CD4-positive, alpha-beta memory T cell (primary cell): ENCODE data around the gene IDH1. TPM values are rescaled to one million over a fixed set of nuclear protein-coding genes. Genes with fewer than 3 reads are reported as not detected.
A peak's percentile ranks its signal among the peaks of the same experiment; 100 is the strongest.

Experiments
- CTCF ChIA-PET: fragments of 350-600 bp; sonication (Branson Sonifier 250); formaldehyde crosslinking; loops from one replicate; lab custom pipeline; 2021; ENCODE audit warnings: inconsistent platforms; ENCODE audit not compliant: partially characterized antibody; lab: Charles Lee
- POLR2A ChIA-PET: fragments of 350-600 bp; sonication (Branson Sonifier 250); formaldehyde crosslinking; loops from one replicate; lab custom pipeline; 2021; ENCODE audit not compliant: partially characterized antibody; lab: Charles Lee
- DNase-seq, 5 donors: peaks; one replicate each; pipeline versions ENCODE4 v3.0.0 to v3.0.0-alpha.2; 2020 to 2022; ENCODE audit warnings: mixed read lengths in 1 of 5
- H3K27ac ChIP-seq: one replicate; pipeline ENCODE4 v1.7.0; 2013; ENCODE audit warnings: low read depth, low read length
- H3K27me3 ChIP-seq: 2 replicates; pipeline ENCODE4 v1.7.0; 2013; ENCODE audit warnings: mild to moderate bottlenecking, low read length, moderate library complexity; ENCODE audit not compliant: insufficient read depth
- H3K36me3 ChIP-seq: 2 replicates; pipeline ENCODE4 v1.7.0; 2013; ENCODE audit warnings: mild to moderate bottlenecking, low read length, moderate library complexity; ENCODE audit not compliant: insufficient read depth
- H3K4me1 ChIP-seq: 2 replicates; pipeline ENCODE4 v1.7.0; 2013; ENCODE audit warnings: mild to moderate bottlenecking, low read length, moderate library complexity; ENCODE audit not compliant: insufficient read depth
- H3K4me3 ChIP-seq, 2 donors: one replicate each; pipeline ENCODE4 v1.7.0; 2013; ENCODE audit warnings: low read length in 2 of 2, mild to moderate bottlenecking in 1 of 2
- H3K9me3 ChIP-seq, 2 donors: one replicate each; pipeline ENCODE4 v1.7.0; 2013; ENCODE audit warnings: low read length in 2 of 2, control low read depth in 1 of 2; ENCODE audit not compliant: control insufficient read depth in 1 of 2
- H3K27ac Mint-ChIP-seq, 7 donors: one replicate each; pipeline ENCODE4 v1.8.0; 2020 to 2021; ENCODE audit warnings: mixed read lengths in 7 of 7, mild to moderate bottlenecking in 6 of 7, inconsistent platforms in 3 of 7, moderate library complexity in 3 of 7
- H3K27me3 Mint-ChIP-seq, 2 donors: one replicate each; pipeline ENCODE4 v1.8.0; 2020 to 2021; ENCODE audit warnings: mixed read lengths in 2 of 2
- H3K36me3 Mint-ChIP-seq, 2 donors: one replicate each; pipeline ENCODE4 v1.8.0; 2020 to 2021; ENCODE audit warnings: mixed read lengths in 2 of 2, inconsistent platforms in 1 of 2, mild to moderate bottlenecking in 1 of 2
- H3K4me1 Mint-ChIP-seq, 4 donors: one replicate each; pipeline ENCODE4 v1.8.0; 2020 to 2021; ENCODE audit warnings: mixed read lengths in 4 of 4, mild to moderate bottlenecking in 1 of 4
- H3K4me3 Mint-ChIP-seq, 8 donors: one replicate each; pipeline ENCODE4 v1.8.0; 2020 to 2021; ENCODE audit warnings: mixed read lengths in 8 of 8, mild to moderate bottlenecking in 7 of 8, moderate library complexity in 6 of 8, inconsistent platforms in 3 of 8
- H3K9me3 Mint-ChIP-seq, 8 donors: one replicate each; pipeline ENCODE4 v1.8.0; 2020 to 2021; ENCODE audit warnings: mixed read lengths in 8 of 8, mild to moderate bottlenecking in 5 of 8, inconsistent platforms in 3 of 8, moderate library complexity in 1 of 8
- intact Hi-C: fragments of 100-400 bp; cut with micrococcal nuclease; formaldehyde crosslinking; loops from one replicate; pipeline ENCODE4 v1.15.1; 2023
- polyA plus RNA-seq, 2 donors: library from polyadenylated mRNA; unstranded; fragments of 300-500 nt; fragmentation: Illumina TruSeq; gene quantifications; one replicate each; pipeline ENCODE4 v1.2.3, GENCODE V29; 2021
- total RNA-seq, 2 experiments: library from RNA; stranded (reverse); gene quantifications; one replicate each; pipeline ENCODE4 v1.2.3, GENCODE V29; 2021

The IDH1 gene
- total and polyA plus RNA-seq, 4 experiments from 2014 or later = 5.9 to 25.9 (median 15.8) TPM

- peaks cover 5 to 12% of the 10 kb centered on the region in 2 donors for H3K27me3 Mint-ChIP-seq
- Histone ChIP-seq H3K27me3 (no peaks in the 10 kb centered on the region), H3K4me3 (no peak overlapping the region), H3K27ac (no peak overlapping the region), H3K4me1 (no peaks in the 10 kb centered on the region), H3K36me3 (no peaks in the 10 kb centered on the region), H3K9me3 (no peaks in the 10 kb centered on the region)
- no peak overlapping the region for H3K4me3 Mint-ChIP-seq
- no peaks in the 10 kb centered on the region for H3K36me3 Mint-ChIP-seq
- peak overlapping the region in 1 of 7 donors; percentile 23 for H3K27ac Mint-ChIP-seq
- POLR2A ChIA-PET = no interaction called here
- intact Hi-C loops = no loop called here
- no peaks in the 10 kb centered on the region for H3K4me1 Mint-ChIP-seq
- CTCF ChIA-PET = interaction anchor here (3.6 kb wide), 1 partner anchor 11 kb away, joined by 19 read pairs; no protein-coding TSS in a partner anchor
- no peaks in the 10 kb centered on the region for H3K9me3 Mint-ChIP-seq
- no peak for DNase-seq
These were observed 68.4 kb downstream of the IDH1 start for GRCh38 chr2:208186465-208186864.

Other genes starting within 250 kb of the IDH1 start
- gene PLEKHM3, start 229.5 kb downstream of the IDH1 start, total RNA-seq = 10 to 100 TPM; 14.7 to 16.1 TPM
- gene PLEKHM3, start 229.5 kb downstream of the IDH1 start, polyA plus RNA-seq = 1 to 10 TPM; 2.9 to 3.9 TPM
- not detected for gene CRYGD, start 130.5 kb downstream of the IDH1 start, total RNA-seq
- not detected for gene CRYGD, start 130.5 kb downstream of the IDH1 start, polyA plus RNA-seq
- gene CRYGC, start 125.2 kb downstream of the IDH1 start, total RNA-seq = not detected
- gene CRYGC, start 125.2 kb downstream of the IDH1 start, polyA plus RNA-seq = not detected
- not detected for gene CRYGB, start 108.9 kb downstream of the IDH1 start, total RNA-seq
- not detected for gene CRYGB, start 108.9 kb downstream of the IDH1 start, polyA plus RNA-seq
- gene CRYGA, start 91.5 kb downstream of the IDH1 start, total RNA-seq = not detected
- not detected for gene CRYGA, start 91.5 kb downstream of the IDH1 start, polyA plus RNA-seq
- gene C2orf80, start 65.0 kb downstream of the IDH1 start, total RNA-seq = not detected
- not detected for gene C2orf80, start 65.0 kb downstream of the IDH1 start, polyA plus RNA-seq
- 10 to 100 TPM; 44.5 to 45.8 TPM for gene PIKFYVE, start 11.2 kb upstream of the IDH1 start, total RNA-seq
- 1 to 10 TPM; 3.3 to 8.3 TPM for gene PIKFYVE, start 11.2 kb upstream of the IDH1 start, polyA plus RNA-seq
- under 1 TPM in 1 of 2 experiments, not detected in 1; 0.17 TPM for gene PTH2R, start 151.7 kb upstream of the IDH1 start, total RNA-seq
- gene PTH2R, start 151.7 kb upstream of the IDH1 start, polyA plus RNA-seq = not detected